Kidney glomerular epithelial cell (primary cell): ENCODE results near the gene ATP2A2.
"Not testable (repeated sequence)": the region's sequence is repeated elsewhere in the genome, so short reads cannot be mapped to it uniquely, and the experiment has no call there.

ENCODE experiments used
- DNase-seq: peaks from one replicate; lab custom pipeline; 2025; lab: John Stamatoyannopoulos, UW

Gene ATP2A2

GRCh38 chr12:110343114-110343513 lies 62.1 kb downstream of the ATP2A2 start:
- DNase-seq: no peak

- no peak for DNase-seq
Observed at GRCh38 chr12:110343736-110344555, 62.9 kb downstream of the ATP2A2 start.

- DNase-seq: no peak
Observed at GRCh38 chr12:110344657-110345056, 63.6 kb downstream of the ATP2A2 start.

GRCh38 chr12:110345176-110345661 lies 64.2 kb downstream of the ATP2A2 start:
- DNase-seq: no peak

- no peak for DNase-seq
Observed at GRCh38 chr12:110345963-110346362, 64.9 kb downstream of the ATP2A2 start.

GRCh38 chr12:110347767-110348166 lies 66.7 kb downstream of the ATP2A2 start:
- no peak for DNase-seq

GRCh38 chr12:110348431-110349059 lies 67.5 kb downstream of the ATP2A2 start:
- DNase-seq: no peak

- no peak for DNase-seq
Observed at GRCh38 chr12:110349096-110349495, 68.0 kb downstream of the ATP2A2 start.

- DNase-seq: no peak
Observed at GRCh38 chr12:110349514-110350151, 68.6 kb downstream of the ATP2A2 start.

- no peak for DNase-seq
Observed at GRCh38 chr12:110351119-110351518, 70.1 kb downstream of the ATP2A2 start.

- DNase-seq: no peak
Observed at GRCh38 chr12:110352401-110352800, 71.4 kb downstream of the ATP2A2 start.

- no peak for DNase-seq
Observed at GRCh38 chr12:110353211-110353965, 72.3 kb downstream of the ATP2A2 start.

GRCh38 chr12:110354172-110354780 lies 73.2 kb downstream of the ATP2A2 start:
- DNase-seq: no peak

GRCh38 chr12:110355073-110355472 lies 74.0 kb downstream of the ATP2A2 start:
- DNase-seq: no peak

GRCh38 chr12:110358384-110359097 lies 77.5 kb downstream of the ATP2A2 start:
- not testable (repeated sequence) for DNase-seq

- DNase-seq: no peak
Observed at GRCh38 chr12:110361216-110361615, 80.2 kb downstream of the ATP2A2 start.

GRCh38 chr12:110365489-110366320 lies 84.7 kb downstream of the ATP2A2 start:
- DNase-seq: no peak

GRCh38 chr12:110366321-110367142 lies 85.5 kb downstream of the ATP2A2 start:
- no peak for DNase-seq

GRCh38 chr12:110367181-110367864 lies 86.3 kb downstream of the ATP2A2 start:
- DNase-seq: no peak
